HUES64 (cell line): ENCODE data around the gene MAP3K20.

ENCODE experiments used
- H3K27ac ChIP-seq: 2 replicates; pipeline ENCODE4 v1.7.0; 2013; ENCODE audit warnings: low read depth, low read length, inconsistent platforms
- H3K27me3 ChIP-seq: 2 replicates; pipeline ENCODE4 v1.6.1; 2013; ENCODE audit warnings: mild to moderate bottlenecking, low read length; ENCODE audit not compliant: insufficient read depth
- H3K36me3 ChIP-seq: 2 replicates; pipeline ENCODE4 v1.6.1; 2013; ENCODE audit warnings: mild to moderate bottlenecking, low read length; ENCODE audit not compliant: insufficient read depth
- H3K4me1 ChIP-seq: 2 replicates; pipeline ENCODE4 v1.6.1; 2013; ENCODE audit warnings: mild to moderate bottlenecking, low read length, moderate library complexity; ENCODE audit not compliant: insufficient read depth
- H3K4me3 ChIP-seq: 2 replicates; pipeline ENCODE4 v1.5.1; 2013; ENCODE audit warnings: mild to moderate bottlenecking, low read length, moderate library complexity
- H3K9ac ChIP-seq: 2 replicates; pipeline ENCODE4 v1.6.1; 2013; ENCODE audit warnings: mild to moderate bottlenecking, low read depth, low read length
- H3K9me3 ChIP-seq: 2 replicates; pipeline ENCODE4 v1.6.1; 2013; ENCODE audit warnings: low read depth, low read length; ENCODE audit not compliant: insufficient read depth
- WGBS: fragments of 150-250, 120-280 bp; methylation state at CpG from one replicate; pipeline ENCODE4 v1.1.7; 2013; ENCODE audit warnings: missing lambda C conversion rate; 5-methylcytosine and 5-hydroxymethylcytosine counted together

The MAP3K20 gene

GRCh38 chr2:173053043-173053699, 22.5 kb upstream of the MAP3K20 start:
- H3K27me3 ChIP-seq, result no peaks in the 10 kb centered on the region
- WGBS, result 86% methylated on average over 3 of the region's 3 CpGs
- no peaks in the 10 kb centered on the region for H3K9me3 ChIP-seq
- H3K9ac ChIP-seq, result no peak overlapping the region
- H3K36me3 ChIP-seq, result no peaks in the 10 kb centered on the region
- H3K4me3 ChIP-seq, result no peak overlapping the region
- no peak overlapping the region for H3K27ac ChIP-seq
- H3K4me1 ChIP-seq, result no peaks in the 10 kb centered on the region

- no peaks in the 10 kb centered on the region for H3K36me3 ChIP-seq
- no peaks in the 10 kb centered on the region for H3K27me3 ChIP-seq
- WGBS, result 93% methylated on average over 3 of the region's 3 CpGs
- H3K9me3 ChIP-seq, result no peaks in the 10 kb centered on the region
- no peak overlapping the region for H3K4me3 ChIP-seq
- no peak overlapping the region for H3K9ac ChIP-seq
- no peak overlapping the region for H3K27ac ChIP-seq
- no peaks in the 10 kb centered on the region for H3K4me1 ChIP-seq
These were observed 21.2 kb upstream of the MAP3K20 start for GRCh38 chr2:173054466-173054865.

GRCh38 chr2:173056705-173057364, 18.8 kb upstream of the MAP3K20 start:
- Histone ChIP-seq H3K9ac (no peak overlapping the region), H3K27me3 (no peaks in the 10 kb centered on the region), H3K36me3 (no peaks in the 10 kb centered on the region), H3K4me3 (no peak overlapping the region), H3K27ac (no peak overlapping the region), H3K4me1 (no peaks in the 10 kb centered on the region), H3K9me3 (no peaks in the 10 kb centered on the region)
- 91% methylated on average over 4 of the region's 4 CpGs for WGBS

- Histone ChIP-seq H3K36me3 (no peaks in the 10 kb centered on the region), H3K9me3 (no peaks in the 10 kb centered on the region), H3K4me3 (no peak overlapping the region), H3K9ac (no peak overlapping the region), H3K4me1 (no peaks in the 10 kb centered on the region), H3K27me3 (no peaks in the 10 kb centered on the region), H3K27ac (no peak overlapping the region)
These were observed 17.5 kb upstream of the MAP3K20 start for GRCh38 chr2:173058097-173058496.

- Histone ChIP-seq H3K9me3 (no peaks in the 10 kb centered on the region), H3K4me1 (no peaks in the 10 kb centered on the region), H3K9ac (no peak overlapping the region), H3K36me3 (no peaks in the 10 kb centered on the region), H3K27ac (no peak overlapping the region), H3K27me3 (no peaks in the 10 kb centered on the region), H3K4me3 (no peak overlapping the region)
- 83% methylated on average over 2 of the region's 2 CpGs for WGBS
These were observed 17.0 kb upstream of the MAP3K20 start for GRCh38 chr2:173058673-173059072.

- Histone ChIP-seq H3K4me1 (no peaks in the 10 kb centered on the region), H3K9me3 (no peaks in the 10 kb centered on the region), H3K9ac (no peak overlapping the region), H3K4me3 (no peak overlapping the region), H3K27me3 (no peaks in the 10 kb centered on the region), H3K36me3 (no peaks in the 10 kb centered on the region), H3K27ac (no peak overlapping the region)
- 97% methylated on average over 2 of the region's 3 CpGs for whole genome bisulfite sequencing
These were observed 16.4 kb upstream of the MAP3K20 start for GRCh38 chr2:173059292-173059691.

GRCh38 chr2:173059971-173060461, 15.6 kb upstream of the MAP3K20 start:
- 84% methylated on average over 5 of the region's 5 CpGs for WGBS
- H3K27ac ChIP-seq, result no peak overlapping the region
- no peak overlapping the region for H3K4me3 ChIP-seq
- H3K27me3 ChIP-seq, result no peaks in the 10 kb centered on the region
- no peaks in the 10 kb centered on the region for H3K4me1 ChIP-seq
- H3K9ac ChIP-seq, result no peak overlapping the region
- H3K36me3 ChIP-seq, result no peaks in the 10 kb centered on the region
- H3K9me3 ChIP-seq, result no peaks in the 10 kb centered on the region

GRCh38 chr2:173062801-173063200, 12.8 kb upstream of the MAP3K20 start:
- WGBS, result 91% methylated on average over 4 of the region's 4 CpGs
- no peaks in the 10 kb centered on the region for H3K4me1 ChIP-seq
- H3K9me3 ChIP-seq, result no peaks in the 10 kb centered on the region
- no peak overlapping the region for H3K27ac ChIP-seq
- no peaks in the 10 kb centered on the region for H3K27me3 ChIP-seq
- no peak overlapping the region for H3K4me3 ChIP-seq
- no peak overlapping the region for H3K9ac ChIP-seq
- H3K36me3 ChIP-seq, result no peaks in the 10 kb centered on the region

- H3K9me3 ChIP-seq, result no peaks in the 10 kb centered on the region
- H3K9ac ChIP-seq, result no peak overlapping the region
- H3K36me3 ChIP-seq, result no peaks in the 10 kb centered on the region
- H3K4me3 ChIP-seq, result no peak overlapping the region
- H3K4me1 ChIP-seq, result no peaks in the 10 kb centered on the region
- 95% methylated on average over 1 of the region's 4 CpGs for WGBS
- no peak overlapping the region for H3K27ac ChIP-seq
- H3K27me3 ChIP-seq, result no peaks in the 10 kb centered on the region
These were observed 11.4 kb upstream of the MAP3K20 start for GRCh38 chr2:173064151-173064805.

- no peaks in the 10 kb centered on the region for H3K9me3 ChIP-seq
- no peaks in the 10 kb centered on the region for H3K4me1 ChIP-seq
- H3K4me3 ChIP-seq, result no peak overlapping the region
- H3K27me3 ChIP-seq, result no peaks in the 10 kb centered on the region
- H3K9ac ChIP-seq, result no peak overlapping the region
- WGBS, result 93% methylated on average over 4 of the region's 6 CpGs
- H3K27ac ChIP-seq, result no peak overlapping the region
- no peaks in the 10 kb centered on the region for H3K36me3 ChIP-seq
These were observed 8.6 kb upstream of the MAP3K20 start for GRCh38 chr2:173066887-173067676.
